Neural crest cell (in vitro differentiated cells): ENCODE results near the gene FBXW12. TPM values are rescaled to one million over a fixed set of nuclear protein-coding genes. Genes with fewer than 3 reads are reported as not detected.

Experiments used
- DNase-seq: peaks from one replicate; pipeline ENCODE4 v3.0.0; 2021; ENCODE audit warnings: low read depth, mixed read lengths, low spot score
- H3K27ac Mint-ChIP-seq: one replicate; pipeline ENCODE4 v1.8.0; 2021; ENCODE audit warnings: mild to moderate bottlenecking, mixed read lengths; ENCODE audit not compliant: unreplicated experiment
- H3K27me3 Mint-ChIP-seq: 2 replicates; pipeline ENCODE4 v1.8.0; 2021; ENCODE audit warnings: low read depth, mild to moderate bottlenecking, mixed read lengths
- H3K36me3 Mint-ChIP-seq: 2 replicates; pipeline ENCODE4 v1.8.0; 2021; ENCODE audit warnings: low read depth, mild to moderate bottlenecking, mixed read lengths
- H3K4me1 Mint-ChIP-seq: 2 replicates; pipeline ENCODE4 v1.8.0; 2021; ENCODE audit warnings: mixed read lengths
- H3K4me3 Mint-ChIP-seq: one replicate; pipeline ENCODE4 v1.8.0; 2021; ENCODE audit warnings: mild to moderate bottlenecking, mixed read lengths
- H3K9me3 Mint-ChIP-seq: 2 replicates; pipeline ENCODE4 v1.8.0; 2021; ENCODE audit warnings: mixed read lengths
- CTCF ChIP-seq: fragments of 200-600 bp; sonication (generic); conservative IDR thresholded peaks from 2 replicates; pipeline ENCODE4 v1.5.0; 2021; ENCODE audit warnings: antibody characterized with exemption, mild to moderate bottlenecking
- total RNA-seq: library from RNA; stranded (reverse); gene quantifications from 2 replicates; pipeline ENCODE4 v1.2.1, GENCODE V29; 2021

The FBXW12 gene
- total RNA-seq, 1 donor from 2014 or later, result 0.44 TPM

DNA sequence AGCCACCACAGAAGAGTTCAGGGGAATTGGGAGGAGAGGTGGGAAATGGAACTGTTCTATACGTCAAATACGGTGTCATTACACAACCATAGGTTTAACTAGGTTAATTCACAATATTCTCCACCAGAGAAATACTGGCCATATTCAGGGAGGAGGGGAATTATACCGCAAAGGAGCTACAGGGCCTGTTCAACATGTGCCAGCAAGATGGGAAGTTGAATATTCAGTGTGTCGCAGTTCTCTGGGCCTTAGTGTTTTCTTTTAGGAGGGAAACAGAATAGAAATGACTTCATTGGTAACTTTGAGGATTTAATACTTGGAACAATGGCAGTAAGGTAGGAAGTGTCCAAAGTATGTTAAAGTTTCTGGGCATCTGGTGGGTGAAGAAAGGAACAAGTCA is 18.0 kb upstream of the FBXW12 start:
- Mint-ChIP-seq H3K36me3 (no peaks in the 10 kb centered on the region), H3K27me3 (peaks cover 9% of the 10 kb centered on the region), H3K27ac (no peak overlapping the region), H3K9me3 (peaks cover 8% of the 10 kb centered on the region), H3K4me1 (no peaks in the 10 kb centered on the region), H3K4me3 (no peak overlapping the region)
- DNase-seq, result no peak
- TF ChIP-seq CTCF, result no peak

DNA sequence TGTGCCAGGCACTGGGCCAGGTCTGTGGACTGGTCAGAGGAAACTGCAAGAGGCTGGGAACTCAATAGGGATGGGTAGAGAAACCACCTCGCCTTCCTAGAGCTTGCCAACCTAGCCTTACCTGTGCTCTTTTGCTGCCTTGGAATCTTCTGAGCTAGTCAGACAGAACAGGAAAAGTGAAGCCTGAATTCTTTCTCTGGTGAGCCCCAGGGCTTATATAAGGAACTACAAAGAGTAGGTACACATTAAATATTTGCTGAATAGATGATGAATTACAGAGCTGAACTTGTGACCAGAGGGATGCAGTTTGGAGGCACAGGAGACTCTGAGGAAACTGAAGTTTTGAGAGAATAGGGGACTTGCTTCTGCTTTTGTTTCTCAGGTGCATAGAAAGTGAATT is 15.6 kb upstream of the FBXW12 start:
- TF ChIP-seq CTCF, result no peak
- DNase-seq, result no peak
- Mint-ChIP-seq H3K4me3 (no peak overlapping the region), H3K36me3 (no peaks in the 10 kb centered on the region), H3K9me3 (peaks cover 13% of the 10 kb centered on the region), H3K4me1 (no peaks in the 10 kb centered on the region), H3K27me3 (peaks cover 18% of the 10 kb centered on the region), H3K27ac (no peak overlapping the region)

DNA sequence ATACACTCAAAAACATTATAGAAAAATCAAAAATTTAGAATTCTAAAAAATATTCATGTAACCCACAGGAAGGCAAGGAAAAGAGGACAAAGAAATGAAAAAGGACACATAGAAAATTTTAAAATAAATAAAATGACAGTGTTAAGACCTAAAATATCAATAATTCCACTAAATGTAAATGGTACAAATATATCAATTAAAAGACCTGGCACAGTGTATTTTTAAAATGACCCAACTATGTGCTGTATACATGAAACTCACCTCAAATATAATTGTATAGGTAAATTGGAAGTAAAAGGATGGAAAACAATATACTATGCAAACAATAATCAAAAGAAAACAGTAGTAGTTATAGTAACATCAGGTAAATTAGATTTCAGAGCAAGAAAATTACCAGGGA is 10.1 kb upstream of the FBXW12 start:
- no peak for TF ChIP-seq CTCF
- peaks cover 16% of the 10 kb centered on the region for H3K27me3 Mint-ChIP-seq
- H3K4me1 Mint-ChIP-seq, result no peaks in the 10 kb centered on the region
- no peak overlapping the region for H3K27ac Mint-ChIP-seq
- H3K4me3 Mint-ChIP-seq, result no peak overlapping the region
- no peak for DNase-seq
- H3K36me3 Mint-ChIP-seq, result peaks cover 5% of the 10 kb centered on the region
- peaks cover 17% of the 10 kb centered on the region for H3K9me3 Mint-ChIP-seq

- H3K27ac Mint-ChIP-seq, result no peak overlapping the region
- H3K4me3 Mint-ChIP-seq, result no peak overlapping the region
- H3K27me3 Mint-ChIP-seq, result peaks cover 13% of the 10 kb centered on the region
- TF ChIP-seq CTCF, result no peak
- peaks cover 17% of the 10 kb centered on the region for H3K9me3 Mint-ChIP-seq
- peaks cover 5% of the 10 kb centered on the region for H3K36me3 Mint-ChIP-seq
- H3K4me1 Mint-ChIP-seq, result peaks cover 5% of the 10 kb centered on the region
- DNase-seq, result no peak
These were observed 7.2 kb upstream of the FBXW12 start for GRCh38 chr3:48364840-48365239.

- Mint-ChIP-seq H3K9me3 (peaks cover 8% of the 10 kb centered on the region), H3K27ac (no peak overlapping the region), H3K27me3 (peaks cover 5% of the 10 kb centered on the region), H3K36me3 (peaks cover 2% of the 10 kb centered on the region), H3K4me1 (peaks cover 8% of the 10 kb centered on the region), H3K4me3 (no peak overlapping the region)
- no peak for DNase-seq
- TF ChIP-seq CTCF, result no peak
These were observed 4.8 kb upstream of the FBXW12 start for GRCh38 chr3:48367201-48367600.
